Keratinocyte (primary cell): ENCODE data around the gene NRXN2. TPM values are rescaled to one million over a fixed set of nuclear protein-coding genes. Genes with fewer than 3 reads are reported as not detected.

Experiments
- DNase-seq: peaks from one replicate; pipeline ENCODE4 v3.0.0-alpha.2; 2011; ENCODE audit warnings: low read depth, missing footprints, low spot score
- FAIRE-seq: peaks from 2 replicates; lab custom pipeline; 2011; peaks lifted over from hg19 to GRCh38; lab: Jason Lieb, UNC
- H2AFZ ChIP-seq: 2 replicates; pipeline ENCODE4 v1.6.0; 2012; ENCODE audit warnings: low read length, control low read depth, inconsistent platforms; ENCODE audit not compliant: control insufficient read depth
- H3K27ac ChIP-seq: 2 replicates; pipeline ENCODE4 v1.5.1; 2011; ENCODE audit warnings: low read length; ENCODE audit not compliant: control insufficient read depth, insufficient read depth
- H3K27me3 ChIP-seq: 3 replicates; pipeline ENCODE4 v1.6.0; 2011; ENCODE audit warnings: low read length; ENCODE audit not compliant: control insufficient read depth, insufficient read depth; ENCODE audit errors: extremely low read depth
- H3K36me3 ChIP-seq, 2 experiments: 2 replicates in 1 of 2; 3 replicates in 1 of 2; pipeline ENCODE4 v1.5.1; 2011; ENCODE audit warnings: low read length in 2 of 2, mild to moderate bottlenecking in 1 of 2; ENCODE audit not compliant: control insufficient read depth in 2 of 2, insufficient read depth in 2 of 2; ENCODE audit errors: extremely low read depth in 1 of 2
- H3K4me1 ChIP-seq: 3 replicates; pipeline ENCODE4 v1.5.1; 2011; ENCODE audit warnings: low read length; ENCODE audit not compliant: control insufficient read depth, insufficient read depth; ENCODE audit errors: extremely low read depth
- H3K4me2 ChIP-seq: 3 replicates; pipeline ENCODE4 v1.6.0; 2011; ENCODE audit warnings: low read depth, low read length; ENCODE audit not compliant: control insufficient read depth, insufficient read depth; ENCODE audit errors: extremely low read depth
- H3K4me3 ChIP-seq, 3 experiments: fragments of 200-600 bp in 1 of 3; sonication (generic) in 1 of 3; 2 replicates in 2 of 3; 3 replicates in 1 of 3; pipeline ENCODE4 v1.5.1; 2011 to 2016; ENCODE audit warnings: low read length in 3 of 3, mild to moderate bottlenecking in 3 of 3, control low read depth in 2 of 3, inconsistent platforms in 1 of 3, low read depth in 1 of 3, mixed read lengths in 1 of 3, mixed run types in 1 of 3, moderate library complexity in 1 of 3; ENCODE audit not compliant: control insufficient read depth in 2 of 3, insufficient read depth in 2 of 3; ENCODE audit errors: extremely low read depth in 1 of 3
- H3K79me2 ChIP-seq: 2 replicates; pipeline ENCODE4 v1.6.0; 2012; ENCODE audit warnings: low read length; ENCODE audit not compliant: control insufficient read depth, insufficient read depth
- H3K9ac ChIP-seq: 3 replicates; pipeline ENCODE4 v1.6.0; 2011; ENCODE audit warnings: low read length; ENCODE audit not compliant: control insufficient read depth, insufficient read depth; ENCODE audit errors: extremely low read depth
- H3K9me1 ChIP-seq: 3 replicates; pipeline ENCODE4 v1.6.0; 2011; ENCODE audit warnings: low read length; ENCODE audit not compliant: control insufficient read depth, insufficient read depth; ENCODE audit errors: extremely low read depth
- H3K9me3 ChIP-seq: 2 replicates; pipeline ENCODE4 v1.5.1; 2012; ENCODE audit warnings: low read depth, low read length; ENCODE audit not compliant: control insufficient read depth
- H4K20me1 ChIP-seq: 3 replicates; pipeline ENCODE4 v1.6.0; 2011; ENCODE audit warnings: low read length; ENCODE audit not compliant: control insufficient read depth, insufficient read depth; ENCODE audit errors: extremely low read depth
- EZH2 ChIP-seq: IDR thresholded peaks from one replicate; pipeline ENCODE4 v1.6.1; 2012; ENCODE audit warnings: inconsistent platforms, mild to moderate bottlenecking, low read length, moderate library complexity
- dilution Hi-C: fragments of 300-500 bp; cut with MboI; formaldehyde crosslinking; loops from one replicate; pipeline ENCODE4 v1.7.0; 2020; ENCODE audit warnings: low sequenced_read_pairs; ENCODE audit not compliant: extremely low pct_ligation_motif_present
- polyA plus RNA-seq, 5 experiments: library from polyadenylated mRNA; depleted of rRNA in 3 of 5; stranded (reverse) in 3 of 5; stranded (forward) in 1 of 5; unstranded in 1 of 5; fragments of >200 nt; gene quantifications; 1 replicate in 1 of 5; 2 replicates in 3 of 5; 3 replicates in 1 of 5; pipeline versions ENCODE4 v1.2.1 to v1.2.3, GENCODE V29; 2011 to 2012; ENCODE audit warnings: missing spikeins in 2 of 5, low read depth in 1 of 5, low replicate concordance in 1 of 5
- TF ChIP-seq, protein P1 (sequence below), 3 experiments: IDR thresholded peaks in 1 of 3; conservative IDR thresholded peaks in 1 of 3; optimal IDR thresholded peaks in 1 of 3; 2 replicates in 2 of 3; 3 replicates in 1 of 3; pipeline versions ENCODE3 to v1.5.1; 2011; ENCODE audit warnings: low read length in 3 of 3, mild to moderate bottlenecking in 3 of 3, moderate library complexity in 2 of 3, control low read depth in 1 of 3, inconsistent platforms in 1 of 3; ENCODE audit not compliant: insufficient read depth in 2 of 3; ENCODE audit errors: extremely low read depth in 1 of 3

NRXN2 gene
- polyA plus RNA-seq, 1 donor (not counting 4 experiments of a cell fraction or from before 2014, with no cell fraction given), result not detected

DNA sequence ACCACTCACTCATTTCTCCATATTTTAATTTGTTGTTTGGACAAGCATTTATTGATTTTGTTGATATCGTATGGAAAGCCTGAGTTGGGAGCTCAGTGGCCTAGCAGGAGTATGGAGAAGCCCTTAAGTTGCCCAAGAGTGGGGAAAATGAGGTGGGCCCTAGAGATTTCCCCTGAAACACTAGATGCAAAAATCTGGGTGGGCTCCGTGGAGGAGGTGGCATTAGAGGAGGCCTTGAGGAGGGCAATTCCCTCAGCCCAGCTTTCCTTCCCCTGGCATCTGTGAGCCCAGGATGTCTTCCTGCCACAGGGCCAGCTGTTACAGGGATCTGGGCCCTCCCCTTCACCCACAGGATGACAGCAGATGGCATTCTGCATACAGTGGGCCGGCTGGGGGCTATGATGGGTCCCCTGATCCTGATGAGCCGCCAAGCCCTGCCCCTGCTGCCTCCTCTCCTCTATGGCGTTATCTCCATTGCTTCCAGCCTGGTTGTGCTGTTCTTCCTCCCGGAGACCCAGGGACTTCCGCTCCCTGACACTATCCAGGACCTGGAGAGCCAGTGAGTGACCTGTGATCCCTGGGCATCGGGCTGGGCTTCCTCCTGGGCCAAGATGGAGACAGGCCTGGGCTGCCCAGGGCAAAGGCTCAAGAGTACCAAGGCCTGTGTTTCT, 153.6 kb downstream of the NRXN2 start:
- dilution Hi-C loops, result no loop called here
- no peak overlapping the region for H3K4me3 ChIP-seq
- H3K79me2 ChIP-seq, result no peaks in the 10 kb centered on the region
- H3K36me3 ChIP-seq, result no peaks in the 10 kb centered on the region
- no peaks in the 10 kb centered on the region for H4K20me1 ChIP-seq
- TF ChIP-seq, protein P1, sequence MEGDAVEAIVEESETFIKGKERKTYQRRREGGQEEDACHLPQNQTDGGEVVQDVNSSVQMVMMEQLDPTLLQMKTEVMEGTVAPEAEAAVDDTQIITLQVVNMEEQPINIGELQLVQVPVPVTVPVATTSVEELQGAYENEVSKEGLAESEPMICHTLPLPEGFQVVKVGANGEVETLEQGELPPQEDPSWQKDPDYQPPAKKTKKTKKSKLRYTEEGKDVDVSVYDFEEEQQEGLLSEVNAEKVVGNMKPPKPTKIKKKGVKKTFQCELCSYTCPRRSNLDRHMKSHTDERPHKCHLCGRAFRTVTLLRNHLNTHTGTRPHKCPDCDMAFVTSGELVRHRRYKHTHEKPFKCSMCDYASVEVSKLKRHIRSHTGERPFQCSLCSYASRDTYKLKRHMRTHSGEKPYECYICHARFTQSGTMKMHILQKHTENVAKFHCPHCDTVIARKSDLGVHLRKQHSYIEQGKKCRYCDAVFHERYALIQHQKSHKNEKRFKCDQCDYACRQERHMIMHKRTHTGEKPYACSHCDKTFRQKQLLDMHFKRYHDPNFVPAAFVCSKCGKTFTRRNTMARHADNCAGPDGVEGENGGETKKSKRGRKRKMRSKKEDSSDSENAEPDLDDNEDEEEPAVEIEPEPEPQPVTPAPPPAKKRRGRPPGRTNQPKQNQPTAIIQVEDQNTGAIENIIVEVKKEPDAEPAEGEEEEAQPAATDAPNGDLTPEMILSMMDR (optimal IDR thresholded peaks at IDR 0.05 in 1 of 3, IDR thresholded peaks at IDR 0.05 in 1 of 3, conservative IDR thresholded peaks at IDR 0.05 in 1 of 3; ENCODE audit: extremely low read depth in 1 of 3, insufficient read depth in 2 of 3, low read length in 3 of 3), result no peak
- no peak for TF ChIP-seq EZH2
- H3K27ac ChIP-seq, result no peak overlapping the region
- H3K4me2 ChIP-seq, result no peak overlapping the region
- no peak overlapping the region for H2AFZ ChIP-seq
- FAIRE-seq, result no peak
- no peaks in the 10 kb centered on the region for H3K27me3 ChIP-seq
- no peak for DNase-seq
- no peak overlapping the region for H3K9ac ChIP-seq
- no peaks in the 10 kb centered on the region for H3K9me3 ChIP-seq
- no peaks in the 10 kb centered on the region for H3K9me1 ChIP-seq
- peaks cover 21% of the 10 kb centered on the region for H3K4me1 ChIP-seq

GRCh38 chr11:64568584-64569140, 154.3 kb downstream of the NRXN2 start:
- no peak overlapping the region for H2AFZ ChIP-seq
- FAIRE-seq (no peak), DNase-seq (no peak)
- H4K20me1 ChIP-seq, result no peaks in the 10 kb centered on the region
- no peaks in the 10 kb centered on the region for H3K36me3 ChIP-seq
- peaks cover 21% of the 10 kb centered on the region for H3K4me1 ChIP-seq
- TF ChIP-seq, protein P1 (optimal IDR thresholded peaks at IDR 0.05 in 1 of 3, IDR thresholded peaks at IDR 0.05 in 1 of 3, conservative IDR thresholded peaks at IDR 0.05 in 1 of 3; ENCODE audit: extremely low read depth in 1 of 3, insufficient read depth in 2 of 3, low read length in 3 of 3), result no peak
- no peak for TF ChIP-seq EZH2
- H3K9me1 ChIP-seq, result no peaks in the 10 kb centered on the region
- H3K9ac ChIP-seq, result no peak overlapping the region
- H3K27ac ChIP-seq, result no peak overlapping the region
- H3K79me2 ChIP-seq, result no peaks in the 10 kb centered on the region
- H3K27me3 ChIP-seq, result no peaks in the 10 kb centered on the region
- no peak overlapping the region for H3K4me2 ChIP-seq
- H3K4me3 ChIP-seq, result no peak overlapping the region
- dilution Hi-C loops, result no loop called here
- no peaks in the 10 kb centered on the region for H3K9me3 ChIP-seq
